Fibroblast of lung (primary cell): ENCODE measurements around the gene ERGIC1.

Experiments
- EZH2 ChIP-seq: IDR thresholded peaks from 2 replicates; pipeline ENCODE4 v1.5.1; 2012; ENCODE audit warnings: low read length, control low read depth, mild to moderate bottlenecking; ENCODE audit errors: missing control alignments
- TF ChIP-seq, protein P1 (sequence below), 2 donors: IDR thresholded peaks in 1 of 2; conservative IDR thresholded peaks in 1 of 2; 1 replicate in 1 of 2; 2 replicates in 1 of 2; pipeline ENCODE4 v1.5.1; 2011 to 2012; ENCODE audit warnings: low read length in 2 of 2, control low read depth in 1 of 2, inconsistent platforms in 1 of 2, low read depth in 1 of 2, mild to moderate bottlenecking in 1 of 2

DNA sequence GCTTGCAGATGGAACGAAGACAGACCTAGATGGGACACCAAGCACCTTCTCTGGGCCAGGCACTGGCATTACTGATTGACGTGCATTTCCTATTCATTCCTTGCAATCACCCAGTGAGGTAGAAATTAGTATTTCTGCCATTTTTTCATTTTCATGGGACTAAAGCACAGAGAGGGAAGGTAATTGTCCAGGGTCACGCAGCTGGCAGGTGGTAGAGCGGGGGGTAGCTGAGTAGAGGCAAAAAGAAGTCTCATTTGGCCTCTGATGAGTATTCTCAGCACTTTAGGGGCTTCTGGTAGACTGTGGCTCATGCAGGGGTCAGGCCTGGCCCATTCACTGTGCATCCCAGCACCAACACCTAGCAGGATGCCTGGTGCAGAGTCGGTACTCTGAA, 43.6 kb upstream of the ERGIC1 start:
- TF ChIP-seq, protein P1, sequence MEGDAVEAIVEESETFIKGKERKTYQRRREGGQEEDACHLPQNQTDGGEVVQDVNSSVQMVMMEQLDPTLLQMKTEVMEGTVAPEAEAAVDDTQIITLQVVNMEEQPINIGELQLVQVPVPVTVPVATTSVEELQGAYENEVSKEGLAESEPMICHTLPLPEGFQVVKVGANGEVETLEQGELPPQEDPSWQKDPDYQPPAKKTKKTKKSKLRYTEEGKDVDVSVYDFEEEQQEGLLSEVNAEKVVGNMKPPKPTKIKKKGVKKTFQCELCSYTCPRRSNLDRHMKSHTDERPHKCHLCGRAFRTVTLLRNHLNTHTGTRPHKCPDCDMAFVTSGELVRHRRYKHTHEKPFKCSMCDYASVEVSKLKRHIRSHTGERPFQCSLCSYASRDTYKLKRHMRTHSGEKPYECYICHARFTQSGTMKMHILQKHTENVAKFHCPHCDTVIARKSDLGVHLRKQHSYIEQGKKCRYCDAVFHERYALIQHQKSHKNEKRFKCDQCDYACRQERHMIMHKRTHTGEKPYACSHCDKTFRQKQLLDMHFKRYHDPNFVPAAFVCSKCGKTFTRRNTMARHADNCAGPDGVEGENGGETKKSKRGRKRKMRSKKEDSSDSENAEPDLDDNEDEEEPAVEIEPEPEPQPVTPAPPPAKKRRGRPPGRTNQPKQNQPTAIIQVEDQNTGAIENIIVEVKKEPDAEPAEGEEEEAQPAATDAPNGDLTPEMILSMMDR (conservative IDR thresholded peaks at IDR 0.05 in 1 of 2, IDR thresholded peaks at IDR 0.05 in 1 of 2; ENCODE audit: low read depth in 1 of 2, low read length in 2 of 2), result no peak
- TF ChIP-seq EZH2, result no peak
